ENCODE data around the gene DEFB132.

DNA sequence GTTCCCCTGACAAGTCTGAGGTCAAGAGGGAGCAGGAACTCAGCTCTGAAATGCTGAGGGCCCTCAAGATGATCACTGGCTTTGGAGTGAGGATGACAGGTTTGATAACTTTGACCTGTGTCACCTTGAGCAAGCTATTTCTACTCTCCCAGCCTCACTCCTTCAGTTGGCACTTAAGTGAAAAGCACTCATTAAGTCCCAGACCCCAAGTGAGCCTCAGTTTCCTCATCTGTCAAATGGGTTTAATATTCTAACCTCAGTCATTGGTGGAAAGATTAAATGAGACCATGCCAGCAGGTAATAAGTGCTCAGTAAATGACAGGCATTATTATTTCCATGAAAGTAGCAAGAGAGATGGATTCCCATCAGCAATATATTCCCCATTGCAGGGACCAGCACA, 14.0 kb downstream of the DEFB132 start:
- TF ChIP-seq RAD21 (IDR thresholded peaks at IDR 0.05 in 1 of 2, conservative IDR thresholded peaks at IDR 0.05 in 1 of 2; ENCODE audit: low read depth in 2 of 2, low read length in 2 of 2), result no peak
- TF ChIP-seq, protein P1, sequence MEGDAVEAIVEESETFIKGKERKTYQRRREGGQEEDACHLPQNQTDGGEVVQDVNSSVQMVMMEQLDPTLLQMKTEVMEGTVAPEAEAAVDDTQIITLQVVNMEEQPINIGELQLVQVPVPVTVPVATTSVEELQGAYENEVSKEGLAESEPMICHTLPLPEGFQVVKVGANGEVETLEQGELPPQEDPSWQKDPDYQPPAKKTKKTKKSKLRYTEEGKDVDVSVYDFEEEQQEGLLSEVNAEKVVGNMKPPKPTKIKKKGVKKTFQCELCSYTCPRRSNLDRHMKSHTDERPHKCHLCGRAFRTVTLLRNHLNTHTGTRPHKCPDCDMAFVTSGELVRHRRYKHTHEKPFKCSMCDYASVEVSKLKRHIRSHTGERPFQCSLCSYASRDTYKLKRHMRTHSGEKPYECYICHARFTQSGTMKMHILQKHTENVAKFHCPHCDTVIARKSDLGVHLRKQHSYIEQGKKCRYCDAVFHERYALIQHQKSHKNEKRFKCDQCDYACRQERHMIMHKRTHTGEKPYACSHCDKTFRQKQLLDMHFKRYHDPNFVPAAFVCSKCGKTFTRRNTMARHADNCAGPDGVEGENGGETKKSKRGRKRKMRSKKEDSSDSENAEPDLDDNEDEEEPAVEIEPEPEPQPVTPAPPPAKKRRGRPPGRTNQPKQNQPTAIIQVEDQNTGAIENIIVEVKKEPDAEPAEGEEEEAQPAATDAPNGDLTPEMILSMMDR (IDR thresholded peaks at IDR 0.05; ENCODE audit: control extremely low read depth in 1 of 3, insufficient read depth in 1 of 3, low read depth in 1 of 3, low read length in 3 of 3), result no peak
